ENCODE measurements around the gene SLC19A1.

GRCh38 chr21:45487161-45487806 lies 55.0 kb downstream of the SLC19A1 start:
- TF ChIP-seq, protein P1, sequence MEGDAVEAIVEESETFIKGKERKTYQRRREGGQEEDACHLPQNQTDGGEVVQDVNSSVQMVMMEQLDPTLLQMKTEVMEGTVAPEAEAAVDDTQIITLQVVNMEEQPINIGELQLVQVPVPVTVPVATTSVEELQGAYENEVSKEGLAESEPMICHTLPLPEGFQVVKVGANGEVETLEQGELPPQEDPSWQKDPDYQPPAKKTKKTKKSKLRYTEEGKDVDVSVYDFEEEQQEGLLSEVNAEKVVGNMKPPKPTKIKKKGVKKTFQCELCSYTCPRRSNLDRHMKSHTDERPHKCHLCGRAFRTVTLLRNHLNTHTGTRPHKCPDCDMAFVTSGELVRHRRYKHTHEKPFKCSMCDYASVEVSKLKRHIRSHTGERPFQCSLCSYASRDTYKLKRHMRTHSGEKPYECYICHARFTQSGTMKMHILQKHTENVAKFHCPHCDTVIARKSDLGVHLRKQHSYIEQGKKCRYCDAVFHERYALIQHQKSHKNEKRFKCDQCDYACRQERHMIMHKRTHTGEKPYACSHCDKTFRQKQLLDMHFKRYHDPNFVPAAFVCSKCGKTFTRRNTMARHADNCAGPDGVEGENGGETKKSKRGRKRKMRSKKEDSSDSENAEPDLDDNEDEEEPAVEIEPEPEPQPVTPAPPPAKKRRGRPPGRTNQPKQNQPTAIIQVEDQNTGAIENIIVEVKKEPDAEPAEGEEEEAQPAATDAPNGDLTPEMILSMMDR (IDR thresholded peaks at IDR 0.05), result no peak
- TF ChIP-seq POLR2A (IDR thresholded peaks at IDR 0.05), result no peak
- TF ChIP-seq POLR2AphosphoS5 (IDR thresholded peaks at IDR 0.05), result no peak

Data from prostate gland (tissue), 2 donors.